SH-SY5Y (cell line): ENCODE results near the gene ZNF862.

ENCODE experiments used
- GATA2 ChIP-seq: IDR thresholded peaks from 2 replicates; pipeline ENCODE4 v1.6.1; 2011; ENCODE audit warnings: mild to moderate bottlenecking, low read depth, low read length
- GATA3 ChIP-seq: IDR thresholded peaks from 2 replicates; pipeline ENCODE4 v1.6.1; 2011; ENCODE audit warnings: low read depth, mild to moderate bottlenecking, low read length, moderate library complexity

GRCh38 chr7:149791411-149792219 is 46.6 kb upstream of the ZNF862 start:
- TF ChIP-seq GATA2 (no peak), GATA3 (no peak)
